ENCODE data around the gene HELB. TPM values are rescaled to one million over a fixed set of nuclear protein-coding genes. Genes with fewer than 3 reads are reported as not detected.

The HELB gene
- total RNA-seq, 1 experiment from 2014 or later: 9.3 TPM

GRCh38 chr12:66280561-66280960 is 21.7 kb upstream of the HELB start:
- no peaks in the 10 kb centered on the region for H3K4me1 ChIP-seq (ENCODE audit: control insufficient read depth in 1 of 2, insufficient read depth in 2 of 2, low read length in 2 of 2)
- no peaks in the 10 kb centered on the region for H3K9me2 ChIP-seq (ENCODE audit: insufficient read depth)
- no peaks in the 10 kb centered on the region for H3K9me3 ChIP-seq (ENCODE audit: control insufficient read depth in 1 of 2, insufficient read depth in 1 of 2, low read depth in 1 of 2, low read length in 2 of 2)
- no peak overlapping the region for H3K4me2 ChIP-seq (ENCODE audit: low read length)
- no peaks in the 10 kb centered on the region for H4K20me1 ChIP-seq (ENCODE audit: insufficient read depth)
- no peak overlapping the region for H3K9ac ChIP-seq (ENCODE audit: low read length)
- H3K36me3 ChIP-seq (ENCODE audit: control insufficient read depth in 1 of 2, insufficient read depth in 2 of 2, low read length in 2 of 2): no peaks in the 10 kb centered on the region
- H3K27ac ChIP-seq (ENCODE audit: low read depth, low read length): no peak overlapping the region
- RAD21 ChIA-PET (ENCODE audit: low non-redundant PET in 1 of 2, low total read pairs in 2 of 2, uncharacterized antibody in 2 of 2, unreplicated experiment in 2 of 2): no interaction called here
- 0 out of 2 replicates have a peak, but pooled peaks cover 4% of the 10 kb centered on the region for H3K27me3 ChIP-seq (ENCODE audit: insufficient read depth, low read length)
- POLR2A ChIA-PET: no interaction called here
- CTCF ChIA-PET: interaction anchor here (2.0 kb wide), 1 partner anchor 11 kb away, joined by 6 read pairs; no protein-coding TSS in a partner anchor
- no peak for ATAC-seq
- no peaks in the 10 kb centered on the region for H3K79me2 ChIP-seq (ENCODE audit: insufficient read depth, low read length)
- H2AFZ ChIP-seq (ENCODE audit: low read depth, low read length, poor library complexity, severe bottlenecking): no peak overlapping the region
- TF ChIP-seq CTCF (IDR thresholded peaks at IDR 0.05 in 2 of 3, conservative IDR thresholded peaks at IDR 0.05 in 1 of 3; ENCODE audit: borderline replicate concordance in 1 of 3, insufficient read depth in 1 of 3, low read depth in 2 of 3, low read length in 2 of 3) (no peak), RAD21 (IDR thresholded peaks at IDR 0.05; ENCODE audit: low read depth) (no peak), SP1 (IDR thresholded peaks at IDR 0.05; ENCODE audit: low read depth) (no peak), EGR1 (IDR thresholded peaks at IDR 0.05; ENCODE audit: low read depth) (no peak), CBX3 (IDR thresholded peaks at IDR 0.05; ENCODE audit: low read depth) (no peak), MAX (IDR thresholded peaks at IDR 0.05) (no peak), ZBTB33 (IDR thresholded peaks at IDR 0.05; ENCODE audit: extremely low read depth, insufficient replicate concordance, low read length) (no peak), ZFX (IDR thresholded peaks at IDR 0.05) (no peak), TCF7L2 (IDR thresholded peaks at IDR 0.05; ENCODE audit: borderline replicate concordance, extremely low read depth, insufficient read depth, insufficient read length) (no peak), FOSL1 (IDR thresholded peaks at IDR 0.05; ENCODE audit: low read depth) (no peak), EZH2phosphoT487 (IDR thresholded peaks at IDR 0.05; ENCODE audit: borderline replicate concordance) (no peak), ZNF274 (IDR thresholded peaks at IDR 0.05; ENCODE audit: low read depth, low read length) (no peak), POLR2AphosphoS5 (IDR thresholded peaks at IDR 0.05; ENCODE audit: low read depth, low read length) (no peak), YY1 (IDR thresholded peaks at IDR 0.05; ENCODE audit: extremely low read depth, insufficient replicate concordance, low read depth, low read length) (no peak), JUND (IDR thresholded peaks at IDR 0.05) (no peak), CEBPB (IDR thresholded peaks at IDR 0.05; ENCODE audit: low read depth) (no peak), REST (IDR thresholded peaks at IDR 0.05; ENCODE audit: low read depth) (no peak), POLR2A (IDR thresholded peaks at IDR 0.05; ENCODE audit: borderline replicate concordance, extremely low read depth, insufficient read depth, insufficient read length) (no peak)
- intact Hi-C loops (cut with micrococcal nuclease): no loop called here
- BruUV-seq (replicated peaks): no TSS peak
- no peak for DNase-seq (ENCODE audit: low read depth, low spot score)
- H3K4me3 ChIP-seq (replicated peaks in 1 of 2; ENCODE audit: low read depth in 1 of 2, low read length in 2 of 2): no peak overlapping the region

Measured in HCT116 (cell line).